ENCODE results near the gene TMEM151B. TPM values are rescaled to one million over a fixed set of nuclear protein-coding genes. Genes with fewer than 3 reads are reported as not detected.

Gene TMEM151B
- polyA plus RNA-seq, 12 donors = 0.15 to 2.8 (median 0.38) TPM; not detected in 2

- no peak for DNase-seq
Measured at GRCh38 chr6:44264154-44265006, 5.9 kb upstream of the TMEM151B start.

GRCh38 chr6:44265007-44265721, 5.1 kb upstream of the TMEM151B start, which contains the start of gene NFKBIE:
NFKBIE (minus strand) TSS chr6:44265551; CDS start chr6:44265346, 205 bp downstream.
- peak; percentile 92 for DNase-seq

GRCh38 chr6:44265722-44266233, 4.5 kb upstream of the TMEM151B start:
- no peak for DNase-seq

GRCh38 chr6:44266347-44266746, 3.9 kb upstream of the TMEM151B start:
- DNase-seq = no peak

GRCh38 chr6:44267252-44267651, 3.0 kb upstream of the TMEM151B start:
- no peak for DNase-seq

- DNase-seq = no peak
Measured at GRCh38 chr6:44268095-44268628, 2.1 kb upstream of the TMEM151B start.

- DNase-seq = no peak
Measured at GRCh38 chr6:44269178-44269920, 901 bp upstream of the TMEM151B start.

- no peak for DNase-seq
Measured at GRCh38 chr6:44270526-44271405, 516 bp downstream of the TMEM151B start.

GRCh38 chr6:44271406-44271723, 1.1 kb downstream of the TMEM151B start:
- no peak for DNase-seq

- DNase-seq = no peak
Measured at GRCh38 chr6:44271914-44272313, 1.7 kb downstream of the TMEM151B start.

- DNase-seq = no peak
Measured at GRCh38 chr6:44272529-44272928, 2.3 kb downstream of the TMEM151B start.

- no peak for DNase-seq
Measured at GRCh38 chr6:44272999-44273566, 2.8 kb downstream of the TMEM151B start.

- DNase-seq = no peak
Measured at GRCh38 chr6:44273617-44274016, 3.4 kb downstream of the TMEM151B start.

GRCh38 chr6:44275271-44275748, 5.1 kb downstream of the TMEM151B start:
- no peak for DNase-seq

- no peak for DNase-seq
Measured at GRCh38 chr6:44275749-44276648, 5.7 kb downstream of the TMEM151B start.

GRCh38 chr6:44276667-44277640, 6.7 kb downstream of the TMEM151B start:
- no peak for DNase-seq

- DNase-seq = no peak
Measured at GRCh38 chr6:44277763-44278162, 7.5 kb downstream of the TMEM151B start.

- DNase-seq = no peak
Measured at GRCh38 chr6:44278315-44278714, 8.1 kb downstream of the TMEM151B start.

All from muscle of arm (tissue), 12 donors.